ENCODE data around the gene CYB5D1. TPM values are rescaled to one million over a fixed set of nuclear protein-coding genes. Genes with fewer than 3 reads are reported as not detected.

The CYB5D1 gene
- total RNA-seq, 1 donor from 2014 or later: 9.0 TPM

- no peak for TF ChIP-seq CTCF (IDR thresholded peaks at IDR 0.05; ENCODE audit: insufficient read depth, low read length, severe bottlenecking)
- no peak overlapping the region for H3K4me3 ChIP-seq (ENCODE audit: low read depth, low read length)
- H3K36me3 ChIP-seq (ENCODE audit: control insufficient read depth, insufficient read depth, low read length): no peaks in the 10 kb centered on the region
- H3K27me3 ChIP-seq (ENCODE audit: control insufficient read depth, insufficient read depth, low read length): no peaks in the 10 kb centered on the region
- no peak for FAIRE-seq
- DNase-seq (ENCODE audit: low read depth): no peak
Measured at GRCh38 chr17:7822126-7822525, 35.7 kb upstream of the CYB5D1 start.

- FAIRE-seq (no peak), DNase-seq (ENCODE audit: low read depth) (no peak)
- Histone ChIP-seq H3K36me3 (ENCODE audit: control insufficient read depth, insufficient read depth, low read length) (no peaks in the 10 kb centered on the region), H3K27me3 (ENCODE audit: control insufficient read depth, insufficient read depth, low read length) (no peaks in the 10 kb centered on the region), H3K4me3 (ENCODE audit: low read depth, low read length) (no peak overlapping the region)
- no peak for TF ChIP-seq CTCF (IDR thresholded peaks at IDR 0.05; ENCODE audit: insufficient read depth, low read length, severe bottlenecking)
Measured at GRCh38 chr17:7823581-7824001, 34.2 kb upstream of the CYB5D1 start.

- peak; percentile 60 for FAIRE-seq
- no peaks in the 10 kb centered on the region for H3K36me3 ChIP-seq (ENCODE audit: control insufficient read depth, insufficient read depth, low read length)
Measured at GRCh38 chr17:7824021-7824924, 33.5 kb upstream of the CYB5D1 start.

GRCh38 chr17:7825206-7825990, 32.4 kb upstream of the CYB5D1 start:
- FAIRE-seq: no peak
- Histone ChIP-seq H3K36me3 (ENCODE audit: control insufficient read depth, insufficient read depth, low read length) (no peaks in the 10 kb centered on the region), H3K27me3 (ENCODE audit: control insufficient read depth, insufficient read depth, low read length) (peaks cover 1% of the 10 kb centered on the region), H3K4me3 (ENCODE audit: low read depth, low read length) (no peak overlapping the region)
- DNase-seq (ENCODE audit: low read depth): no peak
- peak; percentile 2 for TF ChIP-seq CTCF (IDR thresholded peaks at IDR 0.05; ENCODE audit: insufficient read depth, low read length, severe bottlenecking)

More at GRCh38 chr17:7824021-7824924, 33.5 kb upstream of the CYB5D1 start:
- no peak for DNase-seq (ENCODE audit: low read depth)
- H3K27me3 ChIP-seq (ENCODE audit: control insufficient read depth, insufficient read depth, low read length): no peaks in the 10 kb centered on the region
- TF ChIP-seq CTCF (IDR thresholded peaks at IDR 0.05; ENCODE audit: insufficient read depth, low read length, severe bottlenecking): no peak
- no peak overlapping the region for H3K4me3 ChIP-seq (ENCODE audit: low read depth, low read length)

- FAIRE-seq (no peak), DNase-seq (ENCODE audit: low read depth) (no peak)
- peaks cover 1% of the 10 kb centered on the region for H3K27me3 ChIP-seq (ENCODE audit: control insufficient read depth, insufficient read depth, low read length)
- no peaks in the 10 kb centered on the region for H3K36me3 ChIP-seq (ENCODE audit: control insufficient read depth, insufficient read depth, low read length)
- no peak overlapping the region for H3K4me3 ChIP-seq (ENCODE audit: low read depth, low read length)
- TF ChIP-seq CTCF (IDR thresholded peaks at IDR 0.05; ENCODE audit: insufficient read depth, low read length, severe bottlenecking): no peak
Measured at GRCh38 chr17:7830616-7831015, 27.2 kb upstream of the CYB5D1 start.

All from bronchial epithelial cell (primary cell).